GM12878 (cell line): ENCODE measurements around the gene KRT37. TPM values are rescaled to one million over a fixed set of nuclear protein-coding genes. Genes with fewer than 3 reads are reported as not detected.

Experiments
- ATAC-seq: fragments of 200-7000 bp; cut with Tn5 transposase; 3 replicates; pipeline ENCODE4 v1.9.1; 2020; ENCODE audit warnings: mild to moderate bottlenecking, moderate library complexity
- BruUV-seq: library from RNA; stranded (reverse); fragments of 400-500 nt; replicated peaks from 2 replicates; lab custom pipeline; 2021; lab: Mats Ljungman, UMichigan
- CTCF ChIA-PET: fragments of 300-600 bp; sonication (Branson Sonifier 250); formaldehyde crosslinking; extraction: SDS; loops from one replicate; lab custom pipeline; 2021; ENCODE audit warnings: inconsistent platforms; lab: Yijun Ruan, JAX
- POLR2A ChIA-PET: fragments of 350-600 bp; formaldehyde crosslinking; extraction: SDS; loops from one replicate; lab custom pipeline; 2021; ENCODE audit warnings: inconsistent platforms; lab: Charles Lee
- RAD21 ChIA-PET: fragments of 300-600 bp; sonication (Branson Sonifier 250); formaldehyde crosslinking; loops from one replicate; lab custom pipeline; 2023; ENCODE audit warnings: antibody characterized with exemption; ENCODE audit not compliant: unreplicated experiment; lab: Charles Lee
- SMC1A ChIA-PET: fragments of 300-600 bp; sonication (Branson Sonifier 250); formaldehyde crosslinking; loops from one replicate; lab custom pipeline; 2023; ENCODE audit not compliant: unreplicated experiment, uncharacterized antibody; lab: Charles Lee
- DNase-seq: peaks from one replicate; pipeline ENCODE4 v3.0.0-alpha.2; 2011; ENCODE audit warnings: low read depth, low spot score
- FAIRE-seq: peaks from 3 replicates; lab custom pipeline; 2011; peaks lifted over from hg19 to GRCh38; lab: Jason Lieb, UNC
- H2AFZ ChIP-seq: 2 replicates; pipeline ENCODE4 v1.6.0; 2011; ENCODE audit warnings: low read depth, low read length, control low read depth; ENCODE audit not compliant: control insufficient read depth
- H3K27ac ChIP-seq: 2 replicates; pipeline ENCODE4 v1.5.1; 2011; ENCODE audit warnings: control low read depth; ENCODE audit not compliant: control insufficient read depth, insufficient read depth
- H3K27me3 ChIP-seq, 2 experiments: replicated peaks in 1 of 2; 2 replicates each; pipeline versions ENCODE4 v1.6.0 to v1.6.1; 2011; ENCODE audit warnings: low read length in 1 of 2; ENCODE audit not compliant: control insufficient read depth in 2 of 2, insufficient read depth in 2 of 2
- H3K36me3 ChIP-seq, 2 experiments: 2 replicates each; pipeline ENCODE4 v1.5.1; 2011; ENCODE audit warnings: low read length in 1 of 2; ENCODE audit not compliant: control insufficient read depth in 2 of 2, insufficient read depth in 2 of 2
- H3K4me1 ChIP-seq: 2 replicates; pipeline ENCODE4 v1.6.1; 2011; ENCODE audit warnings: mild to moderate bottlenecking, low read length, moderate library complexity, mixed read lengths; ENCODE audit not compliant: control insufficient read depth, insufficient read depth
- H3K4me2 ChIP-seq: 2 replicates; pipeline ENCODE4 v1.6.0; 2011; ENCODE audit warnings: control low read depth; ENCODE audit not compliant: control insufficient read depth, insufficient read depth
- H3K4me3 ChIP-seq: fragments of 200-600 bp; sonication (generic); 2 replicates; pipeline ENCODE4 v1.5.1; 2016
- H3K79me2 ChIP-seq: 2 replicates; pipeline ENCODE4 v1.6.0; 2011; ENCODE audit warnings: low read length; ENCODE audit not compliant: control insufficient read depth, insufficient read depth
- H3K9ac ChIP-seq: 2 replicates; pipeline ENCODE4 v1.8.0; 2011; ENCODE audit warnings: low read length, control low read depth, mixed read lengths; ENCODE audit not compliant: control insufficient read depth, insufficient read depth
- H3K9me3 ChIP-seq: replicated peaks from 3 replicates; pipeline ENCODE4 v1.5.1; 2011; ENCODE audit warnings: mild to moderate bottlenecking, low read length; ENCODE audit not compliant: control insufficient read depth, insufficient read depth
- H4K20me1 ChIP-seq: 2 replicates; pipeline ENCODE4 v1.6.0; 2011; ENCODE audit not compliant: control insufficient read depth, insufficient read depth
- ASH2L ChIP-seq: fragments of 300-600, 200-600 bp; sonication (generic); IDR thresholded peaks from 2 replicates; pipeline ENCODE4 v1.6.1; 2017; ENCODE audit warnings: low read depth, mild to moderate bottlenecking, borderline replicate concordance
- ATF7 ChIP-seq: fragments of 450-650 bp; IDR thresholded peaks from 2 replicates; pipeline ENCODE4 v1.6.1; 2016; ENCODE audit warnings: low read depth, mild to moderate bottlenecking
- BRCA1 ChIP-seq: IDR thresholded peaks from 2 replicates; pipeline ENCODE4 v1.6.1; 2011; ENCODE audit warnings: low read depth, low read length, improper control_type of control experiment
- CBX3 ChIP-seq: fragments of 200-600 bp; sonication (generic); IDR thresholded peaks from 2 replicates; pipeline ENCODE4 v1.6.1; 2016; ENCODE audit warnings: low read depth, borderline replicate concordance
- DPF2 ChIP-seq: fragments of 450-650 bp; IDR thresholded peaks from 2 replicates; pipeline ENCODE4 v1.6.1; 2017; ENCODE audit warnings: mild to moderate bottlenecking
- EZH2 ChIP-seq: IDR thresholded peaks from 2 replicates; pipeline ENCODE4 v1.6.1; 2012; ENCODE audit warnings: low read depth, mild to moderate bottlenecking, control low read depth, inconsistent platforms, low read length, borderline replicate concordance; ENCODE audit not compliant: control insufficient read depth
- FOXM1 ChIP-seq: IDR thresholded peaks from 2 replicates; pipeline ENCODE4 v1.6.1; 2012; ENCODE audit warnings: low read depth, mild to moderate bottlenecking, inconsistent platforms, low read length, moderate library complexity
- IKZF1 ChIP-seq: fragments of 450-650 bp; conservative IDR thresholded peaks from 2 replicates; pipeline ENCODE4 v1.6.1; 2017; ENCODE audit warnings: antibody characterized with exemption, mild to moderate bottlenecking
- KDM1A ChIP-seq: fragments of 200-600 bp; sonication (generic); IDR thresholded peaks from 2 replicates; pipeline ENCODE4 v1.6.1; 2016; ENCODE audit warnings: borderline replicate concordance
- ZNF24 ChIP-seq: fragments of 450-650 bp; IDR thresholded peaks from 2 replicates; pipeline ENCODE4 v1.6.1; 2017; ENCODE audit warnings: antibody characterized with exemption, mild to moderate bottlenecking
- WGBS: methylation state at CpG from one replicate; pipeline ENCODE4 v1.1.6; 2016; ENCODE audit warnings: low lambda C conversion rate; ENCODE audit not compliant: insufficient replicate concordance, insufficient coverage; ENCODE audit errors: missing lambda C conversion rate; 5-methylcytosine and 5-hydroxymethylcytosine counted together
- in situ Hi-C: fragments of 300-500 bp; cut with MboI; formaldehyde crosslinking; loops from 9 replicates; pipeline ENCODE4 v1.14.3; 2018; ENCODE audit warnings: mixed read lengths
- intact Hi-C: fragments of 100-400 bp; cut with micrococcal nuclease; formaldehyde crosslinking; loops from one replicate; pipeline ENCODE4 v1.14.2; 2022; ENCODE audit not compliant: unreplicated experiment
- polyA plus RNA-seq, 11 experiments: library from polyadenylated mRNA; depleted of rRNA in 4 of 11; unstranded in 6 of 11; stranded (reverse) in 5 of 11; fragments of >200 nt; fragmentation: Nextera tagmentation in 4 of 11; fragmentation: Illumina TruSeq in 1 of 11; extraction: Ambion mirVana in 4 of 11; extraction: Trizol in 1 of 11; gene quantifications; 1 replicate in 1 of 11; 2 replicates in 10 of 11; pipeline versions ENCODE4 v1.2.1 to v1.2.3, GENCODE V29; 2011 to 2016; ENCODE audit warnings: inconsistent platforms in 2 of 11, missing spikeins in 2 of 11, low read depth in 1 of 11
- total RNA-seq, 4 experiments: library from RNA; depleted of rRNA in 3 of 4; stranded (reverse); fragments of >200 nt in 3 of 4; fragmentation: Illumina TruSeq in 1 of 4; extraction: Trizol in 1 of 4; gene quantifications; 2 replicates each; pipeline versions ENCODE4 v1.2.1 to v1.2.3, GENCODE V29; 2013 to 2021
- TF ChIP-seq, protein P1 (sequence below): fragments of 450-650 bp; IDR thresholded peaks from 2 replicates; pipeline ENCODE4 v1.6.1; 2017; ENCODE audit warnings: mild to moderate bottlenecking
- TF ChIP-seq, protein P2 (sequence below): fragments of 450-650 bp; IDR thresholded peaks from 2 replicates; pipeline ENCODE4 v1.6.1; 2018; ENCODE audit warnings: mild to moderate bottlenecking, low read depth, moderate library complexity; ENCODE audit not compliant: partially characterized antibody
- TF ChIP-seq, protein P3 (sequence below): fragments of 450-650 bp; IDR thresholded peaks from 2 replicates; pipeline ENCODE4 v1.6.1; 2016; ENCODE audit warnings: mild to moderate bottlenecking, moderate library complexity, borderline replicate concordance

The KRT37 gene
- total and polyA plus RNA-seq, 10 of the 15 experiments (the other 5 are each of a cell fraction or from before 2014, with no cell fraction given), result not detected

DNA sequence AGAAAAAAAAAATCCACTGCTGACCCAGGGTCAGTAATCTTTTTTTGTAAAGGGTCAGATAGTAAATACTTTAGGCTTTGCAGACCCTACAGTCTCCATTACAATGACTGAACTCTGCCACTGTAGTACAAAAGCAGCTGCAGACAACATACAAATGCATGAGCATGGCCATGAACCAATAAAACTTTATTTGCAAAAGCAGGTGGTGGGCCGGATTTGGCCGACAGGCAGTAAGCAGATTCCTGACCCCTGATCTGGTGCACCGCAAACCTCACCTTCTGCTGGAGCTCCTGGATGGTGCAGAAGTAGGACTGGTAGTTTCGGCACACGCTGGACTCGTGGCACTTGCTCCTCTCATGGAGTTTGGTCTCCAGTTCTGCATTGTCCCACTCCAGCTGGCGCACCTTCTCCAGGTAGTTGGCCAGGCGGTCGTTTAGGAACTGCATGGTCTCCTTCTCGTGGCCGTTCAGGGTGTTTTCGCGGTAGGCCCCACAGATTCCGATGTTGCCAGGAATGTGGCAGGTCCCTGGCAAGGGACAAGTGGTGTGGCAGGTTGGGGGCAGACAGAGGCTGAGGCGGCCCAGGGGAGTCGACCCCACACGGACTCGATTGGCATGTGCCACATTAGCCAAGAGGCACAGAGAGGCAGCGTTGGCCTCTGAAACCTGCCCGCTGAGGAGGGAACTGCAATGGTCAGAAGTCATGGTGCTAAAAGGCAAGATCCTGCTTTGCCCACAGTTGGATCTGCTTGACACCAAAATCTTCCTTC lies 13.1 kb downstream of the KRT37 start:
- 44% methylated on average over 20 of the region's 20 CpGs for WGBS
- Histone ChIP-seq H3K27ac (no peak overlapping the region), H3K4me2 (no peak overlapping the region), H3K27me3 (peaks cover 0 to 2% of the 10 kb centered on the region in 2 experiments; a peak in 1 of 4 replicates), H3K9me3 (no peaks in the 10 kb centered on the region), H3K4me3 (no peak overlapping the region), H3K79me2 (no peaks in the 10 kb centered on the region), H3K9ac (no peak overlapping the region), H3K36me3 (no peaks in the 10 kb centered on the region), H2AFZ (no peak overlapping the region), H4K20me1 (no peaks in the 10 kb centered on the region), H3K4me1 (no peaks in the 10 kb centered on the region)
- ATAC-seq (no peak), FAIRE-seq (no peak), DNase-seq (no peak)
- no TSS peak for BruUV-seq
- ChIA-PET SMC1A (no interaction called here), RAD21 (no interaction called here), POLR2A (no interaction called here), CTCF (no interaction called here)
- in situ Hi-C loops (no loop called here), intact Hi-C loops (no loop called here)
- TF ChIP-seq DPF2 (no peak), EZH2 (no peak), ASH2L (no peak), KDM1A (no peak), ZNF24 (no peak), FOXM1 (no peak), CBX3 (no peak), IKZF1 (no peak), BRCA1 (no peak), ATF7 (no peak)
- TF ChIP-seq, protein P1, sequence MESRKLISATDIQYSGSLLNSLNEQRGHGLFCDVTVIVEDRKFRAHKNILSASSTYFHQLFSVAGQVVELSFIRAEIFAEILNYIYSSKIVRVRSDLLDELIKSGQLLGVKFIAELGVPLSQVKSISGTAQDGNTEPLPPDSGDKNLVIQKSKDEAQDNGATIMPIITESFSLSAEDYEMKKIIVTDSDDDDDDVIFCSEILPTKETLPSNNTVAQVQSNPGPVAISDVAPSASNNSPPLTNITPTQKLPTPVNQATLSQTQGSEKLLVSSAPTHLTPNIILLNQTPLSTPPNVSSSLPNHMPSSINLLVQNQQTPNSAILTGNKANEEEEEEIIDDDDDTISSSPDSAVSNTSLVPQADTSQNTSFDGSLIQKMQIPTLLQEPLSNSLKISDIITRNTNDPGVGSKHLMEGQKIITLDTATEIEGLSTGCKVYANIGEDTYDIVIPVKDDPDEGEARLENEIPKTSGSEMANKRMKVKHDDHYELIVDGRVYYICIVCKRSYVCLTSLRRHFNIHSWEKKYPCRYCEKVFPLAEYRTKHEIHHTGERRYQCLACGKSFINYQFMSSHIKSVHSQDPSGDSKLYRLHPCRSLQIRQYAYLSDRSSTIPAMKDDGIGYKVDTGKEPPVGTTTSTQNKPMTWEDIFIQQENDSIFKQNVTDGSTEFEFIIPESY, result no peak
- TF ChIP-seq, protein P2, sequence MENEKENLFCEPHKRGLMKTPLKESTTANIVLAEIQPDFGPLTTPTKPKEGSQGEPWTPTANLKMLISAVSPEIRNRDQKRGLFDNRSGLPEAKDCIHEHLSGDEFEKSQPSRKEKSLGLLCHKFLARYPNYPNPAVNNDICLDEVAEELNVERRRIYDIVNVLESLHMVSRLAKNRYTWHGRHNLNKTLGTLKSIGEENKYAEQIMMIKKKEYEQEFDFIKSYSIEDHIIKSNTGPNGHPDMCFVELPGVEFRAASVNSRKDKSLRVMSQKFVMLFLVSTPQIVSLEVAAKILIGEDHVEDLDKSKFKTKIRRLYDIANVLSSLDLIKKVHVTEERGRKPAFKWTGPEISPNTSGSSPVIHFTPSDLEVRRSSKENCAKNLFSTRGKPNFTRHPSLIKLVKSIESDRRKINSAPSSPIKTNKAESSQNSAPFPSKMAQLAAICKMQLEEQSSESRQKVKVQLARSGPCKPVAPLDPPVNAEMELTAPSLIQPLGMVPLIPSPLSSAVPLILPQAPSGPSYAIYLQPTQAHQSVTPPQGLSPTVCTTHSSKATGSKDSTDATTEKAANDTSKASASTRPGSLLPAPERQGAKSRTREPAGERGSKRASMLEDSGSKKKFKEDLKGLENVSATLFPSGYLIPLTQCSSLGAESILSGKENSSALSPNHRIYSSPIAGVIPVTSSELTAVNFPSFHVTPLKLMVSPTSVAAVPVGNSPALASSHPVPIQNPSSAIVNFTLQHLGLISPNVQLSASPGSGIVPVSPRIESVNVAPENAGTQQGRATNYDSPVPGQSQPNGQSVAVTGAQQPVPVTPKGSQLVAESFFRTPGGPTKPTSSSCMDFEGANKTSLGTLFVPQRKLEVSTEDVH, result no peak
- TF ChIP-seq, protein P3, sequence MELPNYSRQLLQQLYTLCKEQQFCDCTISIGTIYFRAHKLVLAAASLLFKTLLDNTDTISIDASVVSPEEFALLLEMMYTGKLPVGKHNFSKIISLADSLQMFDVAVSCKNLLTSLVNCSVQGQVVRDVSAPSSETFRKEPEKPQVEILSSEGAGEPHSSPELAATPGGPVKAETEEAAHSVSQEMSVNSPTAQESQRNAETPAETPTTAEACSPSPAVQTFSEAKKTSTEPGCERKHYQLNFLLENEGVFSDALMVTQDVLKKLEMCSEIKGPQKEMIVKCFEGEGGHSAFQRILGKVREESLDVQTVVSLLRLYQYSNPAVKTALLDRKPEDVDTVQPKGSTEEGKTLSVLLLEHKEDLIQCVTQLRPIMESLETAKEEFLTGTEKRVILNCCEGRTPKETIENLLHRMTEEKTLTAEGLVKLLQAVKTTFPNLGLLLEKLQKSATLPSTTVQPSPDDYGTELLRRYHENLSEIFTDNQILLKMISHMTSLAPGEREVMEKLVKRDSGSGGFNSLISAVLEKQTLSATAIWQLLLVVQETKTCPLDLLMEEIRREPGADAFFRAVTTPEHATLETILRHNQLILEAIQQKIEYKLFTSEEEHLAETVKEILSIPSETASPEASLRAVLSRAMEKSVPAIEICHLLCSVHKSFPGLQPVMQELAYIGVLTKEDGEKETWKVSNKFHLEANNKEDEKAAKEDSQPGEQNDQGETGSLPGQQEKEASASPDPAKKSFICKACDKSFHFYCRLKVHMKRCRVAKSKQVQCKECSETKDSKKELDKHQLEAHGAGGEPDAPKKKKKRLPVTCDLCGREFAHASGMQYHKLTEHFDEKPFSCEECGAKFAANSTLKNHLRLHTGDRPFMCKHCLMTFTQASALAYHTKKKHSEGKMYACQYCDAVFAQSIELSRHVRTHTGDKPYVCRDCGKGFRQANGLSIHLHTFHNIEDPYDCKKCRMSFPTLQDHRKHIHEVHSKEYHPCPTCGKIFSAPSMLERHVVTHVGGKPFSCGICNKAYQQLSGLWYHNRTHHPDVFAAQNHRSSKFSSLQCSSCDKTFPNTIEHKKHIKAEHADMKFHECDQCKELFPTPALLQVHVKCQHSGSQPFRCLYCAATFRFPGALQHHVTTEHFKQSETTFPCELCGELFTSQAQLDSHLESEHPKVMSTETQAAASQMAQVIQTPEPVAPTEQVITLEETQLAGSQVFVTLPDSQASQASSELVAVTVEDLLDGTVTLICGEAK, result no peak; the same call in 1 of the 2 replicates
